T-helper 17 cell (primary cell): ENCODE data around the gene ETFRF1. TPM values are rescaled to one million over a fixed set of nuclear protein-coding genes. Genes with fewer than 3 reads are reported as not detected.

Experiments used
- total RNA-seq, 4 donors: library from RNA in 2 of 4; stranded (reverse) in 2 of 4; gene quantifications; one replicate each; pipeline ENCODE4 v1.2.3 and lab custom pipeline; 2022 to 2026

Gene ETFRF1
- total RNA-seq, 2 donors from 2014 or later: 23.2 to 28.5 TPM

Other genes starting within 250 kb of the ETFRF1 start
- gene BCAT1, start 246.1 kb upstream of the ETFRF1 start, total RNA-seq: 1 to 10 TPM; 1.1 to 1.6 TPM
- gene DNAI7, start 77 bp upstream of the ETFRF1 start, total RNA-seq: 1 to 10 TPM in 1 of 2 donors, under 1 TPM in 1; 0.72 to 1.1 TPM
- 10 to 100 TPM; 26.4 to 32.3 TPM for gene KRAS, start 55.7 kb downstream of the ETFRF1 start, total RNA-seq